Tibial artery (tissue), 4 donors: ENCODE measurements around the gene RSPH6A.

ENCODE experiments used
- DNase-seq, 2 donors: peaks; one replicate each; pipeline ENCODE4 v3.0.0-alpha.2; 2019
- H3K27ac ChIP-seq, 2 donors: fragments of 200-600 bp; sonication (generic) in 1 of 2; 1 replicate in 1 of 2; 2 replicates in 1 of 2; pipeline ENCODE4 v1.5.1; 2018 to 2019; ENCODE audit warnings: mild to moderate bottlenecking in 1 of 2
- H3K27me3 ChIP-seq, 2 donors: fragments of 200-600 bp; sonication (generic) in 1 of 2; one replicate each; pipeline versions ENCODE4 v1.5.1 to v1.6.0; 2016 to 2019
- H3K36me3 ChIP-seq, 3 donors: fragments of 200-600 bp; sonication (generic) in 2 of 3; one replicate each; pipeline ENCODE4 v1.5.1; 2016 to 2019; ENCODE audit warnings: mild to moderate bottlenecking in 2 of 3
- H3K4me1 ChIP-seq, 4 donors: fragments of 200-600 bp; sonication (generic) in 2 of 4; 1 replicate in 3 of 4; 2 replicates in 1 of 4; pipeline ENCODE4 v1.5.1; 2016 to 2019
- H3K4me3 ChIP-seq, 2 donors: fragments of 200-600 bp; sonication (generic) in 1 of 2; 1 replicate in 1 of 2; 2 replicates in 1 of 2; pipeline ENCODE4 v1.5.1; 2018 to 2019; ENCODE audit warnings: mild to moderate bottlenecking in 2 of 2
- H3K9me3 ChIP-seq, 3 donors: fragments of 200-600 bp; sonication (generic) in 1 of 3; one replicate each; pipeline ENCODE4 v1.5.1; 2016 to 2019
- intact Hi-C: fragments of 100-400 bp; cut with DNase I; formaldehyde crosslinking; loops from one replicate; pipeline ENCODE4 v1.15.0; 2023; ENCODE audit warnings: low total_unique reads
- TF ChIP-seq, protein P1 (sequence below), 2 experiments: fragments of 200-600 bp in 1 of 2; fragments of 450-650 bp in 1 of 2; IDR thresholded peaks; one replicate each; pipeline ENCODE4 v1.5.1; 2017 to 2019; ENCODE audit warnings: antibody characterized with exemption in 2 of 2, mild to moderate bottlenecking in 1 of 2, moderate library complexity in 1 of 2

The RSPH6A gene

DNA sequence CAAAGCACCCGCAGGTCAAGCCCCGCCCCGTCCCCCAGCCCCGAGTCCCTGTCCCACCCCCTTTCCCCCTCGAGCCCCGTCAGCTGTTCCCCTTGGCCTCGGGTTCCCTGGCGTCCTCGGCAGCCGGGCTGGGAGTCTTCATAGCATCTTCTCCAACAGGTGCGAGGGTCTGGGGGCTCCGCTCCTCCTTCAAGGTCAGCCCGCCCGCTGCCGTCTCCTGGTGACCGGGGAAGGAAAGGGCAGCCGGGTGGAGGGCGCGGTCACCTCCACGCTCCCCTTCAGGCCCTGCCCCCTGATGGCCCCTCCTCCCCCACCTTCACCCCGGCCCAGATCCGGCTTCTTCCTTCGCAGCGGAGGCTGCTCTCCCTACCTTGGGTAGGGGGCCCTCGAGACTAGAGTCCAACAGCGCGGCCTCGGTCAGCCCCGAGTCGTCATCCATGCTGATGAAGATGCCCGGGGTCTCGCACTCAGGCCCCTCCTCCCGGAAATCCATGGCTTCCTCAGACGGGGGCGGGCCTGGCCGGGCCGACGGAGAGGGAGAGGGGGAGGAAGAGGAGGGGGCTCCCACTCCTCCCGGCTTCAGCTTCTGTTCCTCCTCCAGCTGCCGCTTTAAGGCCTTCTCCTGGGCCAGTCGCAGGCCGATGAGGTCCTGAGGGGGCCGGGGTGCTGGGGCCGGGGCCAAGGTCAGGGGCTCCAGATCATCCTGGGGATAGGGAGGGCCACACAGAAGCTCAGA lies 541 bp upstream of the RSPH6A start:
- H3K27ac ChIP-seq, result no peak overlapping the region
- peaks cover 10 to 34% (median 24%) of the 10 kb centered on the region in 3 donors for H3K36me3 ChIP-seq
- H3K27me3 ChIP-seq, result peaks cover 0 to 5% of the 10 kb centered on the region in 2 donors
- TF ChIP-seq, protein P1, sequence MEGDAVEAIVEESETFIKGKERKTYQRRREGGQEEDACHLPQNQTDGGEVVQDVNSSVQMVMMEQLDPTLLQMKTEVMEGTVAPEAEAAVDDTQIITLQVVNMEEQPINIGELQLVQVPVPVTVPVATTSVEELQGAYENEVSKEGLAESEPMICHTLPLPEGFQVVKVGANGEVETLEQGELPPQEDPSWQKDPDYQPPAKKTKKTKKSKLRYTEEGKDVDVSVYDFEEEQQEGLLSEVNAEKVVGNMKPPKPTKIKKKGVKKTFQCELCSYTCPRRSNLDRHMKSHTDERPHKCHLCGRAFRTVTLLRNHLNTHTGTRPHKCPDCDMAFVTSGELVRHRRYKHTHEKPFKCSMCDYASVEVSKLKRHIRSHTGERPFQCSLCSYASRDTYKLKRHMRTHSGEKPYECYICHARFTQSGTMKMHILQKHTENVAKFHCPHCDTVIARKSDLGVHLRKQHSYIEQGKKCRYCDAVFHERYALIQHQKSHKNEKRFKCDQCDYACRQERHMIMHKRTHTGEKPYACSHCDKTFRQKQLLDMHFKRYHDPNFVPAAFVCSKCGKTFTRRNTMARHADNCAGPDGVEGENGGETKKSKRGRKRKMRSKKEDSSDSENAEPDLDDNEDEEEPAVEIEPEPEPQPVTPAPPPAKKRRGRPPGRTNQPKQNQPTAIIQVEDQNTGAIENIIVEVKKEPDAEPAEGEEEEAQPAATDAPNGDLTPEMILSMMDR (IDR thresholded peaks at IDR 0.05), result no peak
- H3K4me1 ChIP-seq, result peaks cover 0 to 25% (median 7%) of the 10 kb centered on the region in 4 donors
- intact Hi-C loops, result loop anchor here (5.0 kb wide), 1 partner anchor 67 kb away; no protein-coding TSS in a partner anchor
- H3K9me3 ChIP-seq, result no peaks in the 10 kb centered on the region
- DNase-seq, result no peak
- H3K4me3 ChIP-seq, result peak overlapping the region in 1 of 2 donors; percentile 24

DNA sequence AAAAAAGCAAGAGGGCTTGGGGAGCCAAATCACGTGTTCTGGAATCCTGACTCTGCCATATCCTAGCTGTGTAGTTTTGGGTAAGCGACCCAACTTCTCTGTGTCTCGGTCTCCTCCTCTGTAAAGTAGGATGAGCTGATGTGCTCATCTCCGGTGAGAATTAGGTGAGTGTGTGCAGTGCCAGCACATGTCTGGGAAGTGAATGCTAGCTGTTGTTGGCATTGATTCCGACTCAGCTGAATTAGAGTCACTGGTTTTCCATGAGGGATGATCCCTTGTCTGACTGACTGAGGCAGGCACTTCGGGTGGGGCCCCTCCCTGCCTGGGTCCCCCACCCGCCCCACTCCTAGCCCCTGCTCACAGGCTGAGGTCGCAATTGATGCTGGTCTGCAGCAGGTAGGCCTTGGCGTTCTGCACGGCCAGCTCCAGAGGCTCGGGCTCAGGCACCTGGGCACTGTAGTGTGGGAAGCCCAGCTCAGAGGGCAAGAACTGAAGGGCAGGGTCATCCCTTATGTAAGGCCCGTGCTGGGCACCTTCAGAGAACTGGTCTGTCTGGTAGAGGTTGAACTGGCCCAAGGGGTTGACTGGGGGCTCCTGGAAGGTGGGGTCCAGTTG lies 835 bp downstream of the RSPH6A start:
- intact Hi-C loops, result no loop called here
- Histone ChIP-seq H3K9me3 (no peaks in the 10 kb centered on the region), H3K27me3 (peaks cover 0 to 5% of the 10 kb centered on the region in 2 donors), H3K36me3 (peaks cover 0 to 20% (median 10%) of the 10 kb centered on the region in 3 donors), H3K27ac (no peak overlapping the region), H3K4me1 (peaks cover 0 to 25% (median 10%) of the 10 kb centered on the region in 4 donors), H3K4me3 (no peak overlapping the region)
- no peak for DNase-seq
- TF ChIP-seq, protein P1 (IDR thresholded peaks at IDR 0.05), result no peak

DNA sequence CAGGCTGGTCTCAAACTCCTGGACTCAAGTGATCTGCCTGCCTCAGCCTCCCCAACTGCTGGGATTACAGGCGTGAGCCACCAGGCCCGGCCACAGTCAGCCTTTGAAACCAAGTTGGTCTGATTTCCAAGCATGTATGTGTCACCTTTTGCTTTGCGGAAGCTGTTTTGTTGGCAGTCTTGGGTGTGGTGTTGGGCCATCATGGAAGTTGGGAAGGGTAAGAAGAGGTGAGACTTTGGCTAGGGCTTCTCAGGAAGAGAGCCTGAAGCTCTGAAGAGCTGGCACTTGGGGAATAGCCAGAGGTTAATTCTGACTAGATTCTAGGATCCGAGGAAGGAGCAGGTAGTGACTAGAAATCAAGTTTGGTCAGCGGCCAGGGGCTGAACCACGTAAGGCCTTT lies 2.8 kb downstream of the RSPH6A start:
- DNase-seq, result no peak
- H3K27ac ChIP-seq, result no peak overlapping the region

DNA sequence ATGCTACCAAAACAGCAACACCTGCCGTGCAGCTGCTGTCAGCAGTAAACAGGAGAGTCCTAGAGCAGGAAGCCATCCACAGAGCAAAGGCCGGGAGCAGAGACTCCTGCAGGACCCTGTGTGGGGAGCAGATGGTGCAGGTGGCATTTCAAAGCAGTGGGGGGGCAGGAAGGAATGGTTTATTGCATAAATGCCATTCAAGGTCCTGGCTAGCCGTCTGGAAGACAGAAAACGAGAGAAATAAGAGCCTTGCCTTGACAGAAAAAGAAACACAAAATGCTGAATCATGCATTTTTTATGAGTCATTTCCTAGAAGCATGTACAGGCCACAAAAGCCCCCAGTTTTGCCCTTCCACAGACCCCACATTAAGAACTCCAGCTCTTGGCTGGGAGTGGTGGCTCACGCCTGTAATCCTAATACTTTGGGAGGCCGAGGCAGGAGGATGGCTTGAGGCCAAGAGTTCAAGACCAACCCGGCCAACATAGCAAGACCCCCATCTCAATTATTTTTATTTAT lies 5.4 kb downstream of the RSPH6A start:
- Histone ChIP-seq H3K27me3 (no peaks in the 10 kb centered on the region), H3K27ac (no peak overlapping the region), H3K4me1 (peaks cover 0 to 5% (median 2%) of the 10 kb centered on the region in 4 donors), H3K9me3 (no peaks in the 10 kb centered on the region), H3K36me3 (peaks cover 0 to 5% (median 0%) of the 10 kb centered on the region in 3 donors), H3K4me3 (no peak overlapping the region)
- intact Hi-C loops, result no loop called here
- no peak for DNase-seq
- TF ChIP-seq, protein P1 (IDR thresholded peaks at IDR 0.05), result no peak

More for the DNA sequence above, 2.8 kb downstream of the RSPH6A start:
- Histone ChIP-seq H3K4me1 (peaks cover 0 to 23% (median 10%) of the 10 kb centered on the region in 4 donors), H3K27me3 (peaks cover 0 to 5% of the 10 kb centered on the region in 2 donors), H3K4me3 (no peak overlapping the region), H3K9me3 (no peaks in the 10 kb centered on the region), H3K36me3 (peaks cover 0 to 11% (median 0%) of the 10 kb centered on the region in 3 donors)
- TF ChIP-seq, protein P1 (IDR thresholded peaks at IDR 0.05), result no peak
- intact Hi-C loops, result no loop called here

DNA sequence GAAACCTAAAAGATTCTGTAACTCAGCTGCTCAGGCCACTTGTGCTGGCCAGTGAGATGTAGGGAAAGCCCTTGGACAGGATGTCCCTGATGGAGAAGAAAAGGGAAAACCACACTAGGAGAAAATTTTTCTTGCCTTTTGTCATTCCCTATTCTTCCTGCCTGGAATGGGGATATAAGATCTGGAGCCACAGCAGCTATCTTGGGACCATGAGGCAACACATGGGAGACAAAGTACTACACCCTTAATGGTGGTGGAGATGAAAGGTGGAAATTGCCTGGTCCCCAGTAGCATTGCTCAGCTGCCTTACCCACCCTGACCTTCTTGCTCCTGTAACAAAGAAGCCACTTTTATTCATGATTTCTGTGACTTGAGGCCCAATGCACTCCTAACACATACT lies 9.4 kb downstream of the RSPH6A start:
- no peak for DNase-seq
- intact Hi-C loops, result no loop called here
- no peaks in the 10 kb centered on the region for H3K9me3 ChIP-seq
- H3K27ac ChIP-seq, result no peak overlapping the region
- H3K36me3 ChIP-seq, result no peaks in the 10 kb centered on the region
- H3K4me3 ChIP-seq, result no peak overlapping the region
- H3K27me3 ChIP-seq, result no peaks in the 10 kb centered on the region
- TF ChIP-seq, protein P1 (IDR thresholded peaks at IDR 0.05), result no peak
- peaks cover 0 to 5% (median 0%) of the 10 kb centered on the region in 4 donors for H3K4me1 ChIP-seq
